Right lobe of liver (tissue), 4 donors: ENCODE measurements around the gene RPUSD2.

Source experiments
- POLR2A ChIP-seq: fragments of 450-650 bp; IDR thresholded peaks from one replicate; pipeline ENCODE4 v1.6.1; 2017; ENCODE audit warnings: antibody characterized with exemption, mild to moderate bottlenecking
- TF ChIP-seq, protein P1 (sequence below), 4 donors: fragments of 200-600 bp in 3 of 4; fragments of 450-650 bp in 1 of 4; IDR thresholded peaks; one replicate each; pipeline versions ENCODE4 v1.5.1 to v1.8.0; 2016 to 2022; ENCODE audit warnings: antibody characterized with exemption in 4 of 4, mild to moderate bottlenecking in 2 of 4
- donor health status: DM: no; HTN: no; CAD: no.
- donor health status: DM: no; HTN: no; CAD: no.
- donor health status: DM: no; HTN: yes; CAD: no.

DNA sequence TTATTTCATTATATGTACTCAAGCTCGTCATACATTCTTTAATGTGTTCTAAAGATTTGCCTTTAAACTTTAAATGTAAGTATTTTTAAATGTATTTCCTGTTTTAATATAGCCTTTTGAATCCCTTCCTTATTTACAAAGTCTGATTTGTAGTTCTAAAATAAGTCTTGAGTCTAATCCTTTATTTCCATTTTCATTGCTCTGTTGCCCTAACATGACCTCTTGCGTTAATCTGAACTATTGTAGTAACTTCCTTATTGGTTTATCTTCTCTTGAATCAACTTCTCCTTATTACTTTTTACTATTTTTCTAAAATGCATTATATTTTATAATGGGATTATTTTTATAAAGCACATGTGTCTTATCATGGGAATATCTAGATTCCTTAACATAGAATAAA, 48.9 kb downstream of the RPUSD2 start:
- TF ChIP-seq, protein P1, sequence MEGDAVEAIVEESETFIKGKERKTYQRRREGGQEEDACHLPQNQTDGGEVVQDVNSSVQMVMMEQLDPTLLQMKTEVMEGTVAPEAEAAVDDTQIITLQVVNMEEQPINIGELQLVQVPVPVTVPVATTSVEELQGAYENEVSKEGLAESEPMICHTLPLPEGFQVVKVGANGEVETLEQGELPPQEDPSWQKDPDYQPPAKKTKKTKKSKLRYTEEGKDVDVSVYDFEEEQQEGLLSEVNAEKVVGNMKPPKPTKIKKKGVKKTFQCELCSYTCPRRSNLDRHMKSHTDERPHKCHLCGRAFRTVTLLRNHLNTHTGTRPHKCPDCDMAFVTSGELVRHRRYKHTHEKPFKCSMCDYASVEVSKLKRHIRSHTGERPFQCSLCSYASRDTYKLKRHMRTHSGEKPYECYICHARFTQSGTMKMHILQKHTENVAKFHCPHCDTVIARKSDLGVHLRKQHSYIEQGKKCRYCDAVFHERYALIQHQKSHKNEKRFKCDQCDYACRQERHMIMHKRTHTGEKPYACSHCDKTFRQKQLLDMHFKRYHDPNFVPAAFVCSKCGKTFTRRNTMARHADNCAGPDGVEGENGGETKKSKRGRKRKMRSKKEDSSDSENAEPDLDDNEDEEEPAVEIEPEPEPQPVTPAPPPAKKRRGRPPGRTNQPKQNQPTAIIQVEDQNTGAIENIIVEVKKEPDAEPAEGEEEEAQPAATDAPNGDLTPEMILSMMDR (IDR thresholded peaks at IDR 0.05) = no peak
- no peak for TF ChIP-seq POLR2A
